GM21515 (cell line): ENCODE results near the gene PC.

Experiments used
- ATAC-seq: cut with Tn5 transposase; IDR thresholded peaks from one replicate; pipeline ENCODE4 v1.9.1; 2021; ENCODE audit not compliant: unreplicated experiment

The PC gene

DNA sequence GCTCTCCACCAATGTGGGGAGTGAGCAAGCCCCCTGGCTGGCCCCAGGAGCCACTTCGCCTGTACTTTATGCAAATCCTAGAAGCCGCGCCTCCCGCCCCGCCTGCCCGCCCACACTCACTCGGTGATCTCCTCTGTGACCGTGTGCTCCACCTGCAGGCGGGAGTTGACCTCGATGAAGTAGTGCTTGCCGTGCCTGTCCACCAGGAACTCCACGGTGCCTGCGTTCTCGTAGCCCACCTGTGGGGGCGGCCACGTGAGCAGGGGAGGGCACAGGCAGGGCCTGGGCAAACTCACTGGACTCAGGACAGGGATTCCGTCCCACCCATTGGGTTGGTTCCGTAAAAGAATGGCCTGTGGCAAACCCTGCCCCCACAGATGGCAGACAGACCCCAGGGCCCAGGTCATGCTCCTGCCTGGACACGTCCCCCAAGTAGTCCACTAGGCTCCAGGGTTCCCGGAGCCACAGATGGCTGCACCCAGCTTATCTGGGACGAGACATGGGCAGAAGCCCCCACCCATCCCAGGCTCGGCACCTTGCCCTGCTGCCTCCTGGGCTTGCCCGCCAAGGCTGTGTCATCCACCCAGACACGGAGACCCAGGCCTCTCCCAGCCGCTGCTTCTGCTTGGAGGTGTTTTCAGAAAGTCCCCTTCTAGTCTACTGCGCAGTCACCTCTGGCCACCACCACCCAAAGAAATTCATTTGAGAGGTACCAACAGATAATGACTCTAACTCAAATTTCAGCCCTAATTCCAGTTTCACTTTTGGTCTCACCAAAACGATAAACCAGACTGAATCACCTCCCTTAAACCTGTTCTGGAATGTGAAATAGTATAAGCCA, 89.2 kb downstream of the PC start:
- ATAC-seq, result peak; percentile 75

DNA sequence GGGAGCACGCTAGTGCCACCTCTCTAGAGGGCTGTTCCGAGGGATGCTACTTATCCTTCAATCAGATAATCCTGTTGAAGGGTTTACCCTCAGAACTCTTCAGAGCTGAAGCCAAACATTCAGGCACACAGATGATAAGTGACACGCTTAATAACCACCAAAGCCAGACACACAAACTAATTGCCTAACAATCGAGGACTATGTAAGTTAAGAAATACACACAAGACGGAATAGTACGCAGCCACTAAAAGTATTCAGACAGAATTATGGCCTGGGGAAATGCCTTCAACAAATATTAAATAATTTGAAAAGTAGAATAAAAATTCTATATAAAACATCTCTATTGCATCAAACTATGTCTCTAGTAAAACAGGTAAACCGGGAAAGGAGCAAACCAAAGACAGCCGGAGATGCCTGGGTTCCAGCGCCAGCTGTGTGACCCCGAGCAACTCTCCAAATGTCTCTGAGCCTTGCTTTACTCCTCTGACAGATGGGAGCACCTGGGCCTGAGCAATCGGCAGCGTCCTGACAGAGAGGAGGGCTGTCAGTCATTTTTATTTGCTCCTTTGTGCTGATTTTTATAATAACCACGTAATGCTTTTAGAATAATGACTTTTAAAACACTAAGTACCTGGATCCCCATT, 90.0 kb downstream of the PC start:
- no peak for ATAC-seq

DNA sequence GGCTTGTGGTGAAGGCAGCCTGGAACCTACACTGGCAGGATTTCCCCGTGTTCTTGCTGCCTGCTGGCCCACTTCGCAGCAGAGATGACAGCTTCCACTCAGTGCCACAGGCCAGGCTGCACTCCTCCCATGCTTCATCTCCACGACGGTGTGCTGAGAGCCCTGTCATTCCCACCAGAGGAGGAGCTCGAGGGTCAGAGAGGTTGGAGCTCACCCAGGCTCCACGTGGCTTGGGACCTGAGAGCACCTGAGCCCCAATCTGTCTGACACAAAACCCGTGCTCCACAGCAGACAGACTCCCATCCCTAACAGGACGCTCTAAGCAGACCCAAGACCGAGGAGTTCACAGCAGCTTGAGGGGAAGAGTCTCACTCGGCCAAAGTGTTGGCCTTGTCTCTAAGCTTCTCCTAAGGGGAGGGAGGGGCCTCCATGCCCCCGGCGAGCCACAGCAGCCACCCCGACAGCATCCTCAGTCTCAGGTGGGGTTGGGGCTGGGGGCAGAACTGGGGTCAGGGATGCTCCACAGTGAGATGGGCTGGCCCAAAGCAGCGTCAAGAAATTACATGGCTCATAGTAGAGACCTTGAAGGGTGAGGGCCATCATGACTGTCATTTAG, 90.7 kb downstream of the PC start:
- ATAC-seq, result no peak

DNA sequence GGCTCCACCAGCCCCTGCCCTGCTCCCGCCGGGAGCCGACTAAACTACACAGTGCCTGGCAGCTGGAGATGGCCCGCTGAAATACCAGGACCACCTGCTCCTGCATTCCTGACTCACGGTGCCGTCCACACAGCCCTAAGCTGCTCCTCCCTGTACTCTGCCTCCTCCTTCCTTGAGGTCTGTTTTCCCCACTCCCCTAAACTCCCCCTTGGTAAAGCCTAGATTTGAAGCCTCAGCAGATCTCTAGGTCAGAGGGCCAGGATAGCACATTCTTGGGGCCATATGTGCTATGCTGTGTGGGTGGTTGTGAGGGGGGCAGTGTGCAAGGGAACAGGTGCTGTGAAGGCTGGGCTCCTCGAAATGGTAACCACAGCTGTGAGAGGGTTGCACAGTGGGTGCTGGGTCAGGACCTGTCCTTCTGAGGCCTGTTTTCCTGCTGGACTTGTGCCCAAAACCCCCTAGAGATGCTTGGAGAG, 91.6 kb downstream of the PC start:
- no peak for ATAC-seq

DNA sequence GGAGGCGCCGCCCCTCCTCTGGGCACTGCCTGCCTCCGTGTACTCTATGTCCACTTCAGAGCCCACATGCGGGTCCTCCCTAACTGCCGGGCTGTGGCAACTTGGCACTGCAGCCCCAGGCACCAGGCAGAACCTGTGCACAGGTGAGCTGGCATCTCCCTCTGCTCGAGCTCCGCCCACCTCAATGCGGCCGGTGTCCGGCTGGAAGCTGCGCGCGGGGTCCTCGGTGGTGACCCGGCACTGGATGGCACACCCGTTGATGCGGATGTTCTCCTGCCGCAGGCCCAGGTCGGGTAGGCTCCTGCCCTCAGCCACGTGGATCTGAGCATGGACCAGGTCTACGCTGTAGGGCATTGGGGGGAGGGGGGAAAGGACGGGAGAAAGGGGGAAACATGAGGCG, 92.2 kb downstream of the PC start:
- ATAC-seq, result no peak

DNA sequence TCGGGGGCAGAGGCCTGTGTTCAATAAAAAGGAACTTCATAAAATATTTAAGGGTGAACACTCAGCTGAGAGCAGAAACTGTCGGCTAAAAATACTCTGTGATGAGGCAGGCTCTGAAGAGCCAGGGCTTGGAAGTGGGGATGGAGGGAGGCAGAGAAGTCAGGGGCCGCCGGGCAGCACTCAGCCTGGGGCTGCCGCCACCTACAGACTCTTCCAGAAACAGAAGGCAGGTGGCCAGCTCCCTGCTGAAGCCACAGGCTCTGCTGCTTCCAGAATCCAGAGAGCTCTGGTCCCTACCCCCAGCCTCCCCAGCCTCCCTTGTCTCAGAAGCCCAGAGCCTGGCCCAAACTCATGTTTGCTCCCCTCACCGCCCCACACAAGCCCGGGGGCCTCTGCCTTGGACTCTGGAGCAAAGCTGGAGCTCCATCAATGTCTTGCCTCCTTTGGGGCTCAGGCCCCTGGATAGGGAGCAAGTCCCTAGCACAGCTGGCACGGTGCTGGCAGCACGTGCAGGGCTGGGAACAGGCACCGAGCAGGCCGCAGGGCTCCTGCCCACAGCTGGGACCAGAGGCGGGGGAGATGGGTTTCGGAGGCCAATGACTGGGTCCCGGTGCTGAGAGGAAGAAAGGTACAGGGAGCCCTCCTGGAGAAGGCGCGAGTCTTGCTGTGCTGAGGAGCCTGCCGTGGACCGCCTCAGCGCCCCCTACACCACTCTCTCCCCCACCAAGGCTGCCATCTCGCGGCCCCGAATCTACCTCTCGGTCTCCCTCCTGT, 93.1 kb downstream of the PC start:
- no peak for ATAC-seq

DNA sequence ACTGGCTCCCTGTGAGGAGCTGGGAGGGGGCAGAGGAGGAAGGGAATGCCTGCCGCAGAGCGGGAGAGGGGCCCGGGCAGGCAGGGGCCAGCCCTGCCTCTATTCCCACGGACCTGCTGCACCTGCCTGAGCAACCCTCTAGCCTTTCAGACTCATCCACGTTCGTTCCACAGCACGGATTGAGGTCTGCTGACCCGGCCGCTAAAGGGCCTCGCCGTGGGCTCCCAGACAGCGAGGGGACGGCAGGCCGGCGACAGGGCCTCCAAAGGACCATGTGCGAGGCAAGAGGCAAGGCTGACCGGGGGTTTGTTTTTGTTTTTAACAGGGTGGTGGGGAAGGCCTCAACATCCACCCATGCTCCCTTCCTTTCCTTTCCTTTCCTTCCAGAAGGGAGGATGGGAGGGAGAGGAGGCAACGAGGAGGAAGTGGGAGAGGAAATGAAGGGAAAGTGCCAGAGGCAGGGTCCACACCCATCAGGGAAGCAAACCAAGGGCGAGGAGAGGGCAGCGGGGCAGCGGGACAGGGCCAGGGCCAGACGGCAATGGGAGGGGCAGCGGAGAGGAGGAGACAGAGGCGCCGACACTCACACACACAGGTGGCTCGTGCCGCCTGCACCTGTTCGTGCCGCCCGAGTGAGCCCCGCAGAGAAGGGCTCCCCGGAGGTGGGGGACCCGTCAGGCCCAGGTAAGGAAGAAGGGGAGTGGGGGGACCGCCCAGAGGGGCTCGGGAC, 93.8 kb downstream of the PC start:
- ATAC-seq, result no peak

DNA sequence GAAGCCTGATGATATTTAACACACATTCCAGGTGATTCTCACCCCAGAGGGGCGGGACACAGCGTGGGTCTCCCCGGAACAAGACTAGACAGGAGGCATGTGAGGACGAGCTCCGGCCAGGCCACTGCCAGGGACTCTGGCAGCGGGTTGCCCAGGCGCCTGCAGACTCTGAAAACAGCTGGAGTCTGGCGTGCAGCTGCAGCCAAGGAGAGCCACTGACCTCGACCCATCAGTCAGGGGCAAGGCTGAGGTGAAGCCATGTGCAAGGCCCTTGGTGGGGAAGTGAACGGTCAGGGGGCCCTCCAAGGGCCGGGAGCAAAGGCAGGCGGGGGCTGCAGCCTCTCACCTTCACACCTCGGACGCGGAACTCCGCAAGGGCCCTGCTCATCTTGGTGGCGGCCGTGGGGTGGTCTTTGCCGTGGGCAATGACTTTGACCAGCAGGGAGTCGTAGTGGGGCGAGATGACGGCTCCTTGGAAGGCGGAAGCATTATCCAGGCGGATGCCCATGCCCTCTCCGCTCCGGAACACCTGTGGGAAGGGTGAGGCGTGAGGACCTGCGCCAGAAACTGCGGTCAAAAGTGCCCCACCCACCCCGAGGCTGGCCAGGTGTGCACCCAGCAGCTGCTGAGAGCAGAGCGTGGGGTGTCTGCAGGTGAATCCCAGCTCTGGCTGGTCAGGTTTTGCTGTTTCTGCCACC, 94.6 kb downstream of the PC start:
- no peak for ATAC-seq

DNA sequence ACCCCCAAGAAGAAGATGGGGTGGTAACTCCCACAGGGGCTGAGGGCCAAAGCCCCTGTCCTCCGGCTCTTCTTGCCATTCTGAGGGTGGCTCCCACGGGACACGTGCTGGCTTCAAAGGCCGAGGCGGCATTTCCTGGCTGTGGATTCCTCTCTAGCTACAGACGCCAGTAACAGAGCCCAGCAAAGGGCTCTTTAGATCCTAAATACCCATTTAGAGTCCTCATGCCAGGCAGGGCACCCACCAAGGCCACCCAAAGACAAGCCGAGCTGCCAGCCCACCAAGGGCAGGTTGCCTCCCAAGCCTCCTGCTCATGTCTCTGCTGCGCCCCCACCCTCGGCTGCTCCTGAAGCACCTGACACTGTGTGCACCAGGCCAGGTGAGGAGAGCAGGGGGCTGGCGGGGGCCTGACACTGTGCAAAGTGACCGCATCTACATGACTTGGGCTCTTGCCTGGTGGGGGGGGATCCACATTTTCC, 95.6 kb downstream of the PC start:
- no peak for ATAC-seq

DNA sequence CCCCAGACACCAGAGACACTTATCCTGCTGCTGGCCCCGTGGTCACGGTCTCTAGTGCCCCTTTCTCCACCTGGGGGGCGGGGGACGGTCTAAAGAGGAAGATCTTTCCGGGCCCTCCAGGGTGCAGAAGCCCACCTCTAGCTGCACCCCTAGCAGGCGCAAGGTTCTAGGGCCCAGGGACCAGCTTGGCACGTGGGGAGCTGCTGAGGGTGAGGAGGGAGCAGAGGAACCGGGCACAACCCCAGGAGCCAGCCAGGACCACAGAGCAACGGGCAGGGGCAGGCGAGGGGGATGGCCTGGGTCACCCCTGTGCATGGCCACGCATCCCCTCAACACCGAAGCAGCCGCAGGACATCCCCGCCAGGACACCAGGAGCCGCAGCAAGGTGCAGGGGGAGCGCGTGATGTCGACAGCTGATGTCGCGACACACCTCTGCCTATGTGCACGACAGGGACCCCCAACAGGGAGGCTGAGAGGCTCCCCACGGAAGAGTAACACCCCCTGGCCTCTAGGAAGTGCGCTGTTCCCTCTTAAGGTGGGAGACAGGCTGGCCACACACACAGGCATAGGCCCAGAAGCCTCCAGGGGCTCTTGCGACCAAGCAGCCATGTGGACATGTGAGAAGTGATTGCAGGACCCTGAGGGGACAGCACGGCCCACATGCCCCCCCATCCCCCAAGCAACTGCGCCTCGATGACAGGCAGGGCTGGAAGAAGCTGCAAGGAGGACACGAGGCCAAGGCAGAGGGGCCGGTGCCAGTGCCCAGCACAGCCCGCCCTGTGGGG, 96.2 kb downstream of the PC start:
- no peak for ATAC-seq

DNA sequence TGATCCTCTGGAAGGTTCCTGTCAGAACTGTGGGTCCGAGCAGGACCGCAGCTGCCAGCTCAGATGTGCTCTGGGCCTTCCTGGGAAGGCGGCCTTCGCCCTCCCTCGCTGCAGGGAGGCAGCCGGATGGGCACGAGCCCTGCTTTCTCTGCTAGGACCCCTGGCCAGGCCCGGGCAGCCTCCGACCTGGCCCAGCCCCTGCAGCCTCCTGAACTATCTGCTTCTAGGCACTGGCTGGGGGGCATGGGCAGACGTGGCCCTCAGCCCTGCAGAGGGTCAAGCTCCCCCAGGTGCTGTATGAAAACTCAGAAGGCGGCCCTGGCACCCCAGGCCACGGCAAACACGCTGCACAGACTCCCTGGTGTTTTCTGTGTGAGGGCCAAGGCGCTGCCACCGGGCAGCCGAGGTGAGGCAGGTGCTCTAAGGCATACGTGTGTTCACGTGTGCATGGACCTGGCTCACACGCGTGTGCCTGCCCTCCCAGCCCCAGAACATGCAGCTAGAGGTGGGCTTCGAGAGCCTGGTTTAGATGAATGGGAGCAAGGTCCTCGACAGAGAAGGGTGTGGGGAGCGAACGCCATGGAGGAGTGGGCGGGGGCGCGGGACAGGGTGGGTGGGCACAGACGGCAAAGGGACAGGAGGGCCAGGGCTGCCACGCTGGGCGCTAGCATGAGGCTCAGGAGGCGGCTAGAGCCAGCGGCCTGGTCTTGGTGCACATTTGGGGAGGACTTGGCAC, 97.0 kb downstream of the PC start:
- no peak for ATAC-seq

DNA sequence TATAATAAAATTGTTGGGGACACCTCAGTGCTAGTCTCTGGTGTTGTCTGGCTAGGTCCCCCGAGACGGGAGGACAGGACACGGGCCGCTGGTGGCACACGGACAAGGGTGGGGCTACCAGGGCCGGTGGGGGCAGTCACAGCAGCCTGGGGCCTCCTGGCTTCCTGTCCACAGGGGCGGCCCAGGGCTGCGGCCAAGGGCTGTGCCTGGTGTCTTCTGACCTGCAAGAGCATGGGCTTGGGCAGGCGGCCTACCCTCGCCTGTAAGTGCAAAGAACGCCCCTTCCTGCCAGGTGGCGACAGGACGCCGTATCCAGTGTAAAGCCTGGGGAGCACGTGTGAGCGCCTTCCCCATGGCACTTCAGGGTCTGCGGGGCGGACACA, 97.7 kb downstream of the PC start:
- ATAC-seq, result no peak

DNA sequence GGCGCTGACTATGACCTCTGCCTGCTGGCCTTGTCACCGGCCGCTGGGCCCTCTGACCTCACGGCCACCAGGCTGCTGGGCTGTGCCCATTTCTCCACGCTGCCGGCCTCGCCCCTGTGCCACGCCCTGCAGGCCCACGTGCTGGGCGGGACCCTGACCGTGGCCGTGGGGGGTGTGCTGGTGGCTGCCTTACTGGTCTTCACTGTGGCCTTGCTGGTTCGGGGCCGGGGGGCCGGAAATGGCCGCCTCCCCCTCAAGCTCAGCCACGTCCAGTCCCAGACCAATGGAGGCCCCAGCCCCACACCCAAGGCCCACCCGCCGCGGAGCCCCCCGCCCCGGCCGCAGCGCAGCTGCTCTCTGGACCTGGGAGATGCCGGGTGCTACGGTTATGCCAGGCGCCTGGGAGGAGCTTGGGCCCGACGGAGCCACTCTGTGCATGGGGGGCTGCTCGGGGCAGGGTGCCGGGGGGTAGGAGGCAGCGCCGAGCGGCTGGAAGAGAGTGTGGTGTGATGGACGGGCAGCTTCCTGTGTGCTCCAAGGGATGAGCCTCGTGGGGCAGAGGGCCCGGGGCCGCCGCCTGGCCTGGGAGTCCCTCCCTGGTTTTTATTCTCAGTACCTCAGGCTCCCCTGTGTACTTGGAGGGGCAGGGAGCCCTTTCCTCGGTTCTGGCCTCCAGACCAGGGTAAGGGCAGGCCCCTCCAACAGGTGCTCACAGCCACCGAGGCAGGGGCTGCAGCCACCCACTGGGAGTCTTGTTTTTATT, 98.3 kb downstream of the PC start:
- ATAC-seq, result no peak

DNA sequence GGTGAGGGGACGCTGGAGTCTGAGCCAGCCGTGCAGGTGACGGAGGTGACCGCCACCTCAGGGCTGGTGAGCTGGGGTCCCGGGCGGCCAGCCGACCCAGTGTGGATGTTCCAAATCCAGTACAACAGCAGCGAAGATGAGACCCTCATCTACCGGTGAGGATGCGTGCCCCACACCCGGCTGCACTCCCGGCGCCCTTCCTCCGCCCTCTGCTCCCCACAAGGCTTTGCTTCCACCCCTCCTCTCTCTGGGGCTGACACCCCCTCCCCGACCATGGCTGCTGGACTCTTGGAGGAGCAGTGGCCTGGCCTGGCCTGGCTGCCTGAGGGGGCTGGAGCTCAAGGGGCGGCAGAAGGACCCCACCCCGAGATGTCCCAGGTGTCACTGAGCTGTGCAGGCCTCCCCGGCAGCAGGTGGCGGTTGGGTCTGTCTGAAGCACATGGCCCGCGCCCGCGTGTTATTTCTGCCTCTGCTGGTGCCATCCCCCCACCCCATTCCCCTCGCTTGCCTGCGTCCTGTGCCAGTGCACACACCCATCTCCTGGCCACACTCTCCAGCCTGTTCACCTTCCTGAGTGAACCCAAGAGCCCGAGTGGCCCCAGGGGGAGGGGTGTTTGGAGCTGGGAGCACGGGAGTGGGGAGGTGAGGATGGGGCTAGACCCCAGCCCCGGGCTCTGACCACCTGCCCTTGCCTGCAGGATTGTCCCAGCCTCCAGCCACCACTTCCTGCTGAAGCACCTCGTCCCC, 99.1 kb downstream of the PC start:
- ATAC-seq, result no peak

DNA sequence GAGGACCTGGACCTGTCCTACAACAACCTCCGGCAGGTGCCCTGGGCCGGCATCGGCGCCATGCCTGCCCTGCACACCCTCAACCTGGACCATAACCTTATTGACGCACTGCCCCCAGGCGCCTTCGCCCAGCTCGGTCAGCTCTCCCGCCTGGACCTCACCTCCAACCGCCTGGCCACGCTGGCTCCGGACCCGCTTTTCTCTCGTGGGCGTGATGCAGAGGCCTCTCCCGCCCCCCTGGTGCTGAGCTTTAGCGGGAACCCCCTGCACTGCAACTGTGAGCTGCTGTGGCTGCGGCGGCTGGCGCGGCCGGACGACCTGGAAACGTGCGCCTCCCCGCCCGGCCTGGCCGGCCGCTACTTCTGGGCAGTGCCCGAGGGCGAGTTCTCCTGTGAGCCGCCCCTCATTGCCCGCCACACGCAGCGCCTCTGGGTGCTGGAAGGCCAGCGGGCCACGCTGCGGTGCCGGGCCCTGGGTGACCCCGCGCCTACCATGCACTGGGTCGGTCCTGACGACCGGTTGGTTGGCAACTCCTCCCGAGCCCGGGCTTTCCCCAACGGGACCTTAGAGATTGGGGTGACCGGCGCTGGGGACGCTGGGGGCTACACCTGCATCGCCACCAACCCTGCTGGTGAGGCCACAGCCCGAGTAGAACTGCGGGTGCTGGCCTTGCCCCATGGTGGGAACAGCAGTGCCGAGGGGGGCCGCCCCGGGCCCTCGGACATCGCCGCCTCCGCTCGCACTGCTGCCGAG, 99.8 kb downstream of the PC start:
- no peak for ATAC-seq

DNA sequence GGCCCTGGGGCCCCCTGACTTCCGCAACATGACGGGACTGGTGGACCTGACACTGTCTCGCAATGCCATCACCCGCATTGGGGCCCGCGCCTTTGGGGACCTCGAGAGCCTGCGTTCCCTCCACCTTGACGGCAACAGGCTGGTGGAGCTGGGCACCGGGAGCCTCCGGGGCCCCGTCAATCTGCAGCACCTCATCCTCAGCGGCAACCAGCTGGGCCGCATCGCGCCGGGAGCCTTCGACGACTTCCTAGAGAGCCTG, 100.3 kb downstream of the PC start:
- no peak for ATAC-seq
